ENCODE measurements around the gene SSR3.
A peak's percentile ranks its signal among the peaks of the same experiment; 100 is the strongest.

The SSR3 gene

GRCh38 chr3:156536524-156537316, 18.2 kb downstream of the SSR3 start:
- no peak for DNase-seq (ENCODE audit: low read depth in 2 of 2)

GRCh38 chr3:156535798-156536197, 19.1 kb downstream of the SSR3 start:
- DNase-seq (ENCODE audit: low read depth in 2 of 2) = no peak

GRCh38 chr3:156535162-156535627, 19.7 kb downstream of the SSR3 start:
- peak; percentile 86 to 87 for DNase-seq (ENCODE audit: low read depth in 2 of 2)

- DNase-seq (ENCODE audit: low read depth in 2 of 2) = no peak
Measured at GRCh38 chr3:156533205-156533604, 21.7 kb downstream of the SSR3 start.

GRCh38 chr3:156532730-156533129, 22.2 kb downstream of the SSR3 start:
- DNase-seq (ENCODE audit: low read depth in 2 of 2) = no peak

- DNase-seq (ENCODE audit: low read depth in 2 of 2) = no peak
Measured at GRCh38 chr3:156530980-156531379, 23.9 kb downstream of the SSR3 start.

- DNase-seq (ENCODE audit: low read depth in 2 of 2) = no peak
Measured at GRCh38 chr3:156527060-156527459, 27.9 kb downstream of the SSR3 start.

GRCh38 chr3:156525808-156526207, 29.1 kb downstream of the SSR3 start:
- no peak for DNase-seq (ENCODE audit: low read depth in 2 of 2)

GRCh38 chr3:156522673-156523072, 32.2 kb downstream of the SSR3 start:
- no peak for DNase-seq (ENCODE audit: low read depth in 2 of 2)

- no peak for DNase-seq (ENCODE audit: low read depth in 2 of 2)
Measured at GRCh38 chr3:156519758-156520162, 35.2 kb downstream of the SSR3 start.

- no peak for DNase-seq (ENCODE audit: low read depth in 2 of 2)
Measured at GRCh38 chr3:156518726-156519125, 36.2 kb downstream of the SSR3 start.

GRCh38 chr3:156516961-156517360, 38.0 kb downstream of the SSR3 start:
- no peak for DNase-seq (ENCODE audit: low read depth in 2 of 2)

- DNase-seq (ENCODE audit: low read depth in 2 of 2) = no peak
Measured at GRCh38 chr3:156516284-156516683, 38.6 kb downstream of the SSR3 start.

GRCh38 chr3:156513619-156514018, 41.3 kb downstream of the SSR3 start:
- DNase-seq (ENCODE audit: low read depth in 2 of 2) = no peak

GRCh38 chr3:156511987-156512677, 42.8 kb downstream of the SSR3 start:
- DNase-seq (ENCODE audit: low read depth in 2 of 2) = no peak

GRCh38 chr3:156509189-156510174, 45.4 kb downstream of the SSR3 start:
- no peak for DNase-seq (ENCODE audit: low read depth in 2 of 2)

- DNase-seq (ENCODE audit: low read depth in 2 of 2) = no peak
Measured at GRCh38 chr3:156507285-156507684, 47.6 kb downstream of the SSR3 start.

- no peak for DNase-seq (ENCODE audit: low read depth in 2 of 2)
Measured at GRCh38 chr3:156498307-156498706, 56.6 kb downstream of the SSR3 start.

- DNase-seq (ENCODE audit: low read depth in 2 of 2) = peak in 1 of 2 experiments; percentile 33
Measured at GRCh38 chr3:156497326-156497725, 57.6 kb downstream of the SSR3 start.

GRCh38 chr3:156495816-156496215, 59.1 kb downstream of the SSR3 start:
- no peak for DNase-seq (ENCODE audit: low read depth in 2 of 2)

- DNase-seq (ENCODE audit: low read depth in 2 of 2) = no peak
Measured at GRCh38 chr3:156493887-156494286, 61.0 kb downstream of the SSR3 start.

GRCh38 chr3:156492801-156493261, 62.1 kb downstream of the SSR3 start:
- no peak for DNase-seq (ENCODE audit: low read depth in 2 of 2)
